Activated T-helper 9 cell treated with anti-CD3 and anti-CD28 coated beads, Interleukin-2, amount 50 U/mL, for 16 hours (primary cell): Measurements from ENCODE around the gene CDHR4.
A peak's percentile ranks its signal among the peaks of the same experiment; 100 is the strongest.
"Not testable (repeated sequence)": the region's sequence is repeated elsewhere in the genome, so short reads cannot be mapped to it uniquely, and the experiment has no call there.

Source experiments
- DNase-seq: peaks from one replicate; pipeline ENCODE4 v3.0.0-alpha.2; 2020; ENCODE audit warnings: low read depth

The CDHR4 gene

DNA sequence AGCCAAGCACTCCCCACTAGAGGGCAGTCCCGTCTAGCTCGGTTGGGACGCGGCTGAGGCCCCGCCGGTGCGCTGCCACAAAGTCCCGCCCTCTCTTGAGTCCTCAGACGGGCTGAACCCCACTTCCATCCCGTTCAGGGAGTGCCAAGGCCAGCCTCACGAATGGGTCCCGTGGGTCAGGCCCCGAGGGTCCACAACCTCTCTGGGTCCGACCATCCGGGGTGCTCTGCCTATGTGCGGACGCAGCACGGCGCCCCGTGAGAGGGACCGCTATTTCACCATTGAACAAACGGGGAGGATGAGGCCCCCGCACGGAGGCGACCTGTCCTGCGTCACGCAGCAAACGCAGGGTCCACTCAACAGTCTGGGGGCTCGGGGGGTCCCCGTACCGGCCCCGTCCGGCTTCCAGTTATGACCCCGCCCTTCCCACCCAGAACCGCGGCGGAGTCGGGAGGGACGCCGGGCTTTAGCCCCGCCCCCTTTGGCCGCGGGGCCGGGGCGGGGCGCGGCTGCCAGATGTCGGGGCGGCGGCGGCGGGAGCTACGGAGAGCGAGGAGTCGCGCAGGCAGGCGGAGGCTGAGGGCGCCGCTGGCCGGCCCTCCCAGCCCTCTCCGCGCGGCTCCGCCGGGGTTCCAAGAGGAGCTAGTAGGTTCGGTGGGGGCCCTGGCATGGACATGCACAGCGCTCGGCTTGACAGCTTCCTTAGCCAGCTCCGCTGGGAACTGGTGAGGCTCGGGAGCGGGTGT, 3.2 kb upstream of the CDHR4 start, which contains the start of gene INKA1:
Gene INKA1, plus strand, starts transcription at position 543 of the 746 bp plus-strand sequence. Its CDS starts 132 bp downstream, at position 675.
- peak; percentile 79 for DNase-seq

GRCh38 chr3:49801160-49801559, 1.5 kb upstream of the CDHR4 start:
- DNase-seq: no peak

- DNase-seq: no peak
Measured at GRCh38 chr3:49799105-49799504, 568 bp downstream of the CDHR4 start.

GRCh38 chr3:49794926-49795905, 4.5 kb downstream of the CDHR4 start:
- DNase-seq: no peak

DNA sequence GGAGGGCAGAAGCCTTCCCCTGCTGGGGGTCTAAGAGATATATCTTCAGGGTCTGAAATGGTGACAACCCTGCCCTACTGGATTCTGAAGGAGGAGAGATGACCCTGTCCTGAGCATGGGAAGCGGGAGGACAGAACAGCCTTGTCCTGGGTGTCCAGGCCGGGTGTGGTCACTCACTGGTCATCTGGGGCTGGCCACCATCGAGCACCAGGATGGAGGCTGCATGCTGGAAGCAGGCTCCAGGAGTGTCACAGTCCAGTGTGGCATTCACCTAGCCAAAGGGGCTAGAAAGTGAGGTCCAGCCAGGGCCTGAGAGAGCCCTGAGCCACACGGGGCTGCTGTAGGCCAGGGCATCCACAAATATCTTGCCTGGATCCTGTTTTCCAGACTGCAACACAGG, 5.2 kb downstream of the CDHR4 start:
- no peak for DNase-seq

GRCh38 chr3:49793486-49794085, 6.1 kb downstream of the CDHR4 start:
- DNase-seq: no peak

DNA sequence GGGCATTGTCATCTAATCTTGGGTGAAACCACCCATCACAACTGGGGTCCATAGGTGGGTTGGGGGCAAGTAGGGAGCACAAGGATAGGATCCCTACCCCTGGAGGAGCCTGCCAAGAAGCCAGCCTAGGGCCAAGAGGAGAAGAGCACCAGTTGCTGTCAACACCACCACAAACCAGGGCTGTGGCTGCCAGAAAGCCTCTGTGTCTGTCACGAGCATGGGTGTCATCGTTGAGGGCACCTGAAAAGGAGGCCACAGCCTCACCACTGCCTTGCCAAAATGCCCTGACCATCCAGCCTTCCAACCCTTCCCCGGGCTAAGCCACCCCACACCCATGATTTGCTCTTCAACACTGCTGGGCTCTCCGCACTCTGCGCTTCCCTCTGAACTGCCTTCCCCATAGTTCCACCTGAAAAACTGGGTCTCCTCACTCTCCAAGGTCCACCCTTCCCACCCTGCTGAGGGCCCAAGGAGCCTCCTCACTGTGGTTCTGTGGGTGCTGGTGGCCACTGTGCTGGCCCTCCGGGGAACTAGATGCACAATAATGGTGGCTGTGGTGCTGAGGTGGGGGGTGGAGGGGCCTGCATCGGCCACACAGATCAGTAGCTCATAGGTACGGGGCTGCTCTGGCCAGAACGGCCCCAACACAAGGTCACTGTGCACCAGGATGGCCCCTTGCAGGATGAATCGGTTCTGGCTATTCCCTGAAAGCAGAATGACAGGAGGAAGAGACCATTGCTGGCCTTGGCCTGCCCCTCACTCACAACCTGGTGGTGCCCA, 7.1 kb downstream of the CDHR4 start:
- DNase-seq: no peak

- no peak for DNase-seq
Measured at GRCh38 chr3:49791571-49791970, 8.1 kb downstream of the CDHR4 start.

GRCh38 chr3:49790626-49791411, 8.9 kb downstream of the CDHR4 start:
- no peak for DNase-seq

- no peak for DNase-seq
Measured at GRCh38 chr3:49788056-49788455, 11.6 kb downstream of the CDHR4 start.

GRCh38 chr3:49787536-49787935, 12.1 kb downstream of the CDHR4 start:
- no peak for DNase-seq

DNA sequence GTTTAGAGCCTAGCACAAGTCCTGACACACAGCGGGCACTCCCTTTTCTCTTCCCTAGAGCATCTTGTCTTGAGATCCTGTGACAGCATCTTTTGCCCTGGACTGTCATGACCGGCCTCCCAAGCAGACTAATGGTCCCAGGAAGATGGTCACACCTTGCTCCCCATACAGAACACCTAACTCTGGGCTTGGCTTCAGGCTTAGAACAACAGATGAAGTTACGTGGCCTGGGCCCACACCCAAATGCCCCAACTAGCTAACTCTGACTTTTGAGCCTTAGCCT, 12.6 kb downstream of the CDHR4 start:
- no peak for DNase-seq

DNA sequence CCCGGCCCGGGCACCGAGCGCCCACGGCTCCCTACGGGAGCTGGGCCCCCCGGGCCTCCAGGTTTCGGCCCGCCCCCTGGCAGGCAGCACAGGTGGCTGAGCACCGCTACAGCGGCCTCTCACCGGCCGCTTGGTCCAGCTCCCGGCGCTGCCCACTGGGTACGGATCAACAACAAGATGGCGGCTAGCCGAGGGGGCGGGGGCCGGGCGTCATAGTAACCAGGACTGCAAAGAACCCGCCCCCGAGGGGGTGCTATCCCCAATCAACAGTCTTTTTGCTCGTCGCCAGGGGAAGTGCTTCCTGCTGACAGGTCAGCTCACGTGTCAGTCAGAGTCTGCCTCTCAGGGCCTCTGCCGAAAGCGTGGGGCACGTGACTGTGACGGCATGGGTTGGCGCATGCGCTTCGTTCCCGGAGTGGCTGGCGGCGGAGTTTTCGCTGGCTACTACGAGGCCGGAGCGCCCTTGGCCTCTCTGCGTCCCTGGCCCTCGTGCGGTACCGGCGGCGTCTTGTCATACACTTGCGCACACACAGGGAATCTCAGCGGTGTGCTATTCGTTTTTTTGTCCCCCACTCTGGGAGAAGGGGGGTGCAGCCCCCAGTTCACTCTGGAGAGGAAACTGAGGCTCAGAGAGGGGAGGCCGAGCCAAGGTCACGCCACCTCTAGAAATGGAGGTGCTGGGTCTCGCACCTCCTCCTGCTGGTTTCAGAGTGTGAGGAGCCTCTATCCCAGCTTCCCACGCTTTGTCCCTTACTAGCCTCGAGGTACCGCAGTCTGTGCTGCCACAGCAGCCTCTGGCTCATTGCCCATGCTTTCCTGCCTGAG, 13.1 kb downstream of the CDHR4 start, which contains the start of gene IP6K1:
Gene IP6K1, minus strand, starts transcription at position 186 of the 825 bp plus-strand sequence. CDS start 38,502 bp downstream, outside the sequence.
- peak; percentile 99 for DNase-seq

DNA sequence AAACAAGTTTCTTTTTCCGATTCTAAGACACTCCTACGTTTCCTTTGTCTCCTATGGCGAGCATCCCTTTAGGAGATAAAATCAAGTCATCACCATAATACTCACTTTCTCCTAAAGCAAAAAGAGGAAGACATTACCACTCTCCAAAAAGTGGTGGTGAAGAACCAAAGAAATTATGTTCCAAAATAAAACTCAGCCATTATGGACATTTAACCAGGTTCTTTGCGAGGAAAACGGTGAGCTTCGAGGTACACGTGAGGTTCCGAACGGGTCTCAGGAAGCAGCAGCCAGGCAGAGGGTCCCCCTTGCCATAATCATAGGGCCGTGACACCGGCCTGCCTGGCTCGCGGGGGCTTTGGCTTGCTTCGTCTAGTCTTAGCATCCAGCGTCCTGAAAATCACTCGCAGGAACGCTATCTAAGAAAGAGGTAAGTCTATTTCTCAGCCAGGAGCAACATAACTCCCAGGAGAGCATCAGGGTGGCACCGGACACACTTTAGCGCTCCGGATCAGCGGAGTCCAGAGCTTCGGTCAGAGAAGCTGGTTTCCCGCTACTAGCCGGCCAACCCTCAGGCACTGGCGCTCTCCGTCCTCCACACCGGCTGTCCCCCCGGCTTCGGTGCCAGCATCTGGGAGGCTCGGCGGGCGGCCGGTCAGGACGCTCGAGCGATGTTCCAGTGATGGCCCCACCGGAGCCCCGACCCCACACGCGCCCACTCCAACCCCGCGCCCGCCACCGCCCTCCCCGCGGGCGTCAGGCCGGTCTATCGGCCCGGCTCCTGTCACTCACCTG, 13.9 kb downstream of the CDHR4 start:
- DNase-seq: peak; percentile 24

DNA sequence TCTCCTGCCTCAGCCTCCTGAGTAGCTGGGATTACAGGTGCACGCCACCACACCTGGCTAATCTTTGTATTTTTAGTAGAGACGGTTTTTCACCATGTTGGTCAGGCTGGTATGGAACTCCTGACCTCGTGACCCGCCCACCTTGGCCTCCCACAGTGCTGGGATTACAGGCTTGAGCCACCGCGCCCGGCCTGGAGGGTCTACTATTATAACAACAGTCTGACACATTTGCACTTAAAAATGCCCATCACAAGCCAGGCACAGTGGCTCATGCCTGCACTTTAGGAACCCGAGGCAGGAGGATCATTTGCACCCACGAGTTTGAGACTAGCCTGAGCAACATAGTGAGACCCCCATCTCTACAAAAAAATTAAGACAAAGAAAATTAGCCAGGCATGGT, 17.4 kb downstream of the CDHR4 start:
- not testable (repeated sequence) for DNase-seq

DNA sequence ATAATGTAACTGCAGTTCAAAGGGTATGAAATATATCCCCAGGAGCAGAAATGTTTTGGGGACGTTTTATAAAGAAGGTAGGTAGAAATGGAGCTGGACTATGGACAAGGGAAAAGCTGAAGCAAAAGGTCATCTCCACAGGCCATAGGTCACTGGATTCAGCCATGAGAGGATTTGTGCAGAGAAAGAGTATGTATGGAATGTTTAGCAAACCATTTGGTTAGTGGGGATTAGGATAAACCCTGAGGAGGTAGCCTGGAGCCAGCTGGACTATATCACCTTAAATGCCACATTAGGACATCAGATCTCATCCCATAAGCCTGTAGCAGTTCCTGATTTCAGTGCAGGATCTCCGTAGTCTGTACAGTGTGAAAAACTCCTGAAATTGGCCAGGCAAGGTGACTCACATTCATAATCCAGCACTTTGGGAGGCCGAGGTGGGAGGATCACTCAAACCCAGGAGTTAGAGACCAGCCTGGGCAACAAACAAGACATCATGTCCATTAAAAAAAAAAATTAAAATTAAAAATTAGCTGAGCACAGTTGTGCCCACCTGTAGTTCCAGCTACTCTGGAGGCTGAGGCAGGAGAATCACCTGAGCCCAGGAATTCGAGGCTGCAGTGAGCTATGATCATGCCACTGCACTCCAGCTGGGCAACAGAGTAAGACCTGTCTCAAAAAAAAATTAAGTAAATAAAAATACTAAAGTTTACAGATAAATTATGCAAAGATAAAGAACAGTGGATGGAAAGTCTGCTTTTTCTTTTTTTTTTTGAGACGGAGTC, 18.1 kb downstream of the CDHR4 start:
- no peak for DNase-seq

- not testable (repeated sequence) for DNase-seq
Measured at GRCh38 chr3:49780975-49781365, 18.7 kb downstream of the CDHR4 start.
